Esophagus muscularis mucosa (tissue), 4 donors: ENCODE measurements around the gene MT1H.

Experiments used
- CTCF ChIP-seq, 3 experiments: fragments of 200-600 bp in 2 of 3; fragments of 450-650 bp in 1 of 3; sonication (generic) in 2 of 3; IDR thresholded peaks; one replicate each; pipeline ENCODE4 v1.5.1; 2017 to 2019; ENCODE audit warnings: antibody characterized with exemption in 3 of 3, mild to moderate bottlenecking in 2 of 3, moderate library complexity in 1 of 3
- EP300 ChIP-seq: sonication (generic); formaldehyde crosslinking; IDR thresholded peaks from one replicate; pipeline ENCODE4 v1.6.1; 2017; ENCODE audit warnings: antibody characterized with exemption
- POLR2A ChIP-seq: fragments of 450-650 bp; IDR thresholded peaks from one replicate; pipeline ENCODE4 v1.6.1; 2017; ENCODE audit warnings: antibody characterized with exemption, moderate library complexity, mild to moderate bottlenecking, low read depth

GRCh38 chr16:56635441-56635967 lies 34.1 kb upstream of the MT1H start:
- TF ChIP-seq POLR2A (no peak), EP300 (no peak), CTCF (IDR thresholded peaks at IDR 0.05) (no peak)
